ENCODE data around the gene PFDN1. TPM values are rescaled to one million over a fixed set of nuclear protein-coding genes. Genes with fewer than 3 reads are reported as not detected.

The PFDN1 gene
- total and polyA plus RNA-seq, 2 experiments from 2014 or later = 119 to 256 TPM

DNA sequence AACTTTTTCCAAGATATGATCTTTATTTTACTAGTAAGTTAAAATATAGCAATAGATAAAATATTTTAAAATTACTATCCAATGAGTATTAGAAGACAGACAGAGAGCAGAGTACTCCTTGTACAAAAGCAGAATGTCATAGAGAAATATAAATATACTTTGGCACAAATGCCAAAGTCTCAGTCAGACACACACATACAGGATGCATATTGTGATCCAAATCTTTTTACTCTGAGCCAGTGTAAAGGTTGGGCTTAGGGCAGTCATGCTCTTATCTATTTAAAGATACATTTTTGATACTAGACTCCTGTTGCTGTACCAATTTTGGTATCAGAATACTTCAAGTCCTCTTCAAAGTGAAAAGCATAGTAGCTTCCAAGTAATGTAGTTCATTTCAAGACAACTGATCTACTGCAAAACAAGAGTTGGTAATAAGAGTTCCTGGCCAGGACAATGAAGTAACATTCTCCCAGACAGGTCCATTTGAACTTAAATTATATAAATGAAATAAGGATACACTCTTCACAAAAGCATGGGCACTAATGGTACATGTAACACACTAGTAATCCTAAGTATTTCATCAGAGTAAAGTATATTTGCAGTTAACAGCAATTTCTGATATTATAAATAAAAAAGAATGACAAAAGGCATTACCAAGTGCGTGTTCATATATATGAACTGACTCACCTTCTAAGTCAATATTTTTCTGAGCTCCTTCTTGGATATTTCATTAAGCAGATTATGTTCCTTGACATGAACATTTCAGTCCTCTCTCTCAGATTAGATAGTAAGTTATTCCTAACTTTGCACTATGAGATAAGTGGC, 10.5 kb downstream of the PFDN1 start:
- Mint-ChIP-seq H3K27me3 (ENCODE audit: insufficient read depth, low read depth, poor library complexity) (peaks cover 2% of the 10 kb centered on the region), H3K4me1 (peaks cover 7% of the 10 kb centered on the region; the same call in 2 of the 3 replicates), H3K4me3 (no peak overlapping the region), H3K36me3 (ENCODE audit: low read depth) (no peaks in the 10 kb centered on the region), H3K27ac (no peak overlapping the region), H3K9me3 (no peaks in the 10 kb centered on the region)
- DNase-seq (ENCODE audit: low spot score) = no peak
- no peak for ATAC-seq
- no peak overlapping the region for H3K27ac ChIP-seq (ENCODE audit: low read depth)
- H3K4me1 ChIP-seq (ENCODE audit: insufficient read depth) = peaks cover 25% of the 10 kb centered on the region
- H3K79me2 ChIP-seq (replicated peaks; ENCODE audit: insufficient read depth) = peaks cover 100% of the 10 kb centered on the region
- H2AFZ ChIP-seq = no peak overlapping the region
- H3K4me2 ChIP-seq = no peak overlapping the region
- no peak for TF ChIP-seq EZH2 (IDR thresholded peaks at IDR 0.05; ENCODE audit: low read depth, unreplicated experiment)
- no peak for TF ChIP-seq NANOG (IDR thresholded peaks at IDR 0.05; ENCODE audit: borderline replicate concordance)
- no peak for TF ChIP-seq ZNF114 (CRISPR knock-in tag; IDR thresholded peaks at IDR 0.05)
- TF ChIP-seq, protein P1, sequence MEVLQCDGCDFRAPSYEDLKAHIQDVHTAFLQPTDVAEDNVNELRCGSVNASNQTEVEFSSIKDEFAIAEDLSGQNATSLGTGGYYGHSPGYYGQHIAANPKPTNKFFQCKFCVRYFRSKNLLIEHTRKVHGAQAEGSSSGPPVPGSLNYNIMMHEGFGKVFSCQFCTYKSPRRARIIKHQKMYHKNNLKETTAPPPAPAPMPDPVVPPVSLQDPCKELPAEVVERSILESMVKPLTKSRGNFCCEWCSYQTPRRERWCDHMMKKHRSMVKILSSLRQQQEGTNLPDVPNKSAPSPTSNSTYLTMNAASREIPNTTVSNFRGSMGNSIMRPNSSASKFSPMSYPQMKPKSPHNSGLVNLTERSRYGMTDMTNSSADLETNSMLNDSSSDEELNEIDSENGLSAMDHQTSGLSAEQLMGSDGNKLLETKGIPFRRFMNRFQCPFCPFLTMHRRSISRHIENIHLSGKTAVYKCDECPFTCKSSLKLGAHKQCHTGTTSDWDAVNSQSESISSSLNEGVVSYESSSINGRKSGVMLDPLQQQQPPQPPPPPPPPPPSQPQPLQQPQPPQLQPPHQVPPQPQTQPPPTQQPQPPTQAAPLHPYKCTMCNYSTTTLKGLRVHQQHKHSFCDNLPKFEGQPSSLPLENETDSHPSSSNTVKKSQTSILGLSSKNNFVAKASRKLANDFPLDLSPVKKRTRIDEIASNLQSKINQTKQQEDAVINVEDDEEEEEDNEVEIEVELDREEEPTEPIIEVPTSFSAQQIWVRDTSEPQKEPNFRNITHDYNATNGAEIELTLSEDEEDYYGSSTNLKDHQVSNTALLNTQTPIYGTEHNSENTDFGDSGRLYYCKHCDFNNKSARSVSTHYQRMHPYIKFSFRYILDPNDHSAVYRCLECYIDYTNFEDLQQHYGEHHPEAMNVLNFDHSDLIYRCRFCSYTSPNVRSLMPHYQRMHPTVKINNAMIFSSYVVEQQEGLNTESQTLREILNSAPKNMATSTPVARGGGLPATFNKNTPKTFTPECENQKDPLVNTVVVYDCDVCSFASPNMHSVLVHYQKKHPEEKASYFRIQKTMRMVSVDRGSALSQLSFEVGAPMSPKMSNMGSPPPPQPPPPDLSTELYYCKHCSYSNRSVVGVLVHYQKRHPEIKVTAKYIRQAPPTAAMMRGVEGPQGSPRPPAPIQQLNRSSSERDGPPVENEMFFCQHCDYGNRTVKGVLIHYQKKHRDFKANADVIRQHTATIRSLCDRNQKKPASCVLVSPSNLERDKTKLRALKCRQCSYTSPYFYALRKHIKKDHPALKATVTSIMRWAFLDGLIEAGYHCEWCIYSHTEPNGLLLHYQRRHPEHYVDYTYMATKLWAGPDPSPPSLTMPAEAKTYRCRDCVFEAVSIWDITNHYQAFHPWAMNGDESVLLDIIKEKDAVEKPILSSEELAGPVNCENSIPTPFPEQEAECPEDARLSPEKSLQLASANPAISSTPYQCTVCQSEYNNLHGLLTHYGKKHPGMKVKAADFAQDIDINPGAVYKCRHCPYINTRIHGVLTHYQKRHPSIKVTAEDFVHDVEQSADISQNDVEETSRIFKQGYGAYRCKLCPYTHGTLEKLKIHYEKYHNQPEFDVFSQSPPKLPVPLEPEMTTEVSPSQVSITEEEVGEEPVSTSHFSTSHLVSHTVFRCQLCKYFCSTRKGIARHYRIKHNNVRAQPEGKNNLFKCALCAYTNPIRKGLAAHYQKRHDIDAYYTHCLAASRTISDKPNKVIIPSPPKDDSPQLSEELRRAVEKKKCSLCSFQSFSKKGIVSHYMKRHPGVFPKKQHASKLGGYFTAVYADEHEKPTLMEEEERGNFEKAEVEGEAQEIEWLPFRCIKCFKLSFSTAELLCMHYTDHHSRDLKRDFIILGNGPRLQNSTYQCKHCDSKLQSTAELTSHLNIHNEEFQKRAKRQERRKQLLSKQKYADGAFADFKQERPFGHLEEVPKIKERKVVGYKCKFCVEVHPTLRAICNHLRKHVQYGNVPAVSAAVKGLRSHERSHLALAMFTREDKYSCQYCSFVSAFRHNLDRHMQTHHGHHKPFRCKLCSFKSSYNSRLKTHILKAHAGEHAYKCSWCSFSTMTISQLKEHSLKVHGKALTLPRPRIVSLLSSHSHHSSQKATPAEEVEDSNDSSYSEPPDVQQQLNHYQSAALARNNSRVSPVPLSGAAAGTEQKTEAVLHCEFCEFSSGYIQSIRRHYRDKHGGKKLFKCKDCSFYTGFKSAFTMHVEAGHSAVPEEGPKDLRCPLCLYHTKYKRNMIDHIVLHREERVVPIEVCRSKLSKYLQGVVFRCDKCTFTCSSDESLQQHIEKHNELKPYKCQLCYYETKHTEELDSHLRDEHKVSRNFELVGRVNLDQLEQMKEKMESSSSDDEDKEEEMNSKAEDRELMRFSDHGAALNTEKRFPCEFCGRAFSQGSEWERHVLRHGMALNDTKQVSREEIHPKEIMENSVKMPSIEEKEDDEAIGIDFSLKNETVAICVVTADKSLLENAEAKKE (CRISPR knock-in tag; IDR thresholded peaks at IDR 0.05) = no peak
- TF ChIP-seq, protein P2, sequence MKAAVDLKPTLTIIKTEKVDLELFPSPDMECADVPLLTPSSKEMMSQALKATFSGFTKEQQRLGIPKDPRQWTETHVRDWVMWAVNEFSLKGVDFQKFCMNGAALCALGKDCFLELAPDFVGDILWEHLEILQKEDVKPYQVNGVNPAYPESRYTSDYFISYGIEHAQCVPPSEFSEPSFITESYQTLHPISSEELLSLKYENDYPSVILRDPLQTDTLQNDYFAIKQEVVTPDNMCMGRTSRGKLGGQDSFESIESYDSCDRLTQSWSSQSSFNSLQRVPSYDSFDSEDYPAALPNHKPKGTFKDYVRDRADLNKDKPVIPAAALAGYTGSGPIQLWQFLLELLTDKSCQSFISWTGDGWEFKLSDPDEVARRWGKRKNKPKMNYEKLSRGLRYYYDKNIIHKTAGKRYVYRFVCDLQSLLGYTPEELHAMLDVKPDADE (IDR thresholded peaks at IDR 0.05) = no peak
- no peak for TF ChIP-seq EZH2phosphoT487 (IDR thresholded peaks at IDR 0.05; ENCODE audit: unreplicated experiment)
- TF ChIP-seq STAT1 (IDR thresholded peaks at IDR 0.05; ENCODE audit: unreplicated experiment) = no peak
- no peak for TF ChIP-seq CREB1 (CRISPR knock-in tag; IDR thresholded peaks at IDR 0.05; ENCODE audit: low read depth)
- TF ChIP-seq, protein P3, sequence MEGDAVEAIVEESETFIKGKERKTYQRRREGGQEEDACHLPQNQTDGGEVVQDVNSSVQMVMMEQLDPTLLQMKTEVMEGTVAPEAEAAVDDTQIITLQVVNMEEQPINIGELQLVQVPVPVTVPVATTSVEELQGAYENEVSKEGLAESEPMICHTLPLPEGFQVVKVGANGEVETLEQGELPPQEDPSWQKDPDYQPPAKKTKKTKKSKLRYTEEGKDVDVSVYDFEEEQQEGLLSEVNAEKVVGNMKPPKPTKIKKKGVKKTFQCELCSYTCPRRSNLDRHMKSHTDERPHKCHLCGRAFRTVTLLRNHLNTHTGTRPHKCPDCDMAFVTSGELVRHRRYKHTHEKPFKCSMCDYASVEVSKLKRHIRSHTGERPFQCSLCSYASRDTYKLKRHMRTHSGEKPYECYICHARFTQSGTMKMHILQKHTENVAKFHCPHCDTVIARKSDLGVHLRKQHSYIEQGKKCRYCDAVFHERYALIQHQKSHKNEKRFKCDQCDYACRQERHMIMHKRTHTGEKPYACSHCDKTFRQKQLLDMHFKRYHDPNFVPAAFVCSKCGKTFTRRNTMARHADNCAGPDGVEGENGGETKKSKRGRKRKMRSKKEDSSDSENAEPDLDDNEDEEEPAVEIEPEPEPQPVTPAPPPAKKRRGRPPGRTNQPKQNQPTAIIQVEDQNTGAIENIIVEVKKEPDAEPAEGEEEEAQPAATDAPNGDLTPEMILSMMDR (conservative IDR thresholded peaks at IDR 0.05; ENCODE audit: low read depth in 2 of 2) = no peak
- no peak for TF ChIP-seq JUNB (IDR thresholded peaks at IDR 0.05; ENCODE audit: unreplicated experiment)
- no peak for TF ChIP-seq ZNF331 (CRISPR knock-in tag; IDR thresholded peaks at IDR 0.05; ENCODE audit: low read depth)
- TF ChIP-seq POLR2AphosphoS5 (IDR thresholded peaks at IDR 0.05; ENCODE audit: low read depth) = no peak
- TF ChIP-seq, protein P4, sequence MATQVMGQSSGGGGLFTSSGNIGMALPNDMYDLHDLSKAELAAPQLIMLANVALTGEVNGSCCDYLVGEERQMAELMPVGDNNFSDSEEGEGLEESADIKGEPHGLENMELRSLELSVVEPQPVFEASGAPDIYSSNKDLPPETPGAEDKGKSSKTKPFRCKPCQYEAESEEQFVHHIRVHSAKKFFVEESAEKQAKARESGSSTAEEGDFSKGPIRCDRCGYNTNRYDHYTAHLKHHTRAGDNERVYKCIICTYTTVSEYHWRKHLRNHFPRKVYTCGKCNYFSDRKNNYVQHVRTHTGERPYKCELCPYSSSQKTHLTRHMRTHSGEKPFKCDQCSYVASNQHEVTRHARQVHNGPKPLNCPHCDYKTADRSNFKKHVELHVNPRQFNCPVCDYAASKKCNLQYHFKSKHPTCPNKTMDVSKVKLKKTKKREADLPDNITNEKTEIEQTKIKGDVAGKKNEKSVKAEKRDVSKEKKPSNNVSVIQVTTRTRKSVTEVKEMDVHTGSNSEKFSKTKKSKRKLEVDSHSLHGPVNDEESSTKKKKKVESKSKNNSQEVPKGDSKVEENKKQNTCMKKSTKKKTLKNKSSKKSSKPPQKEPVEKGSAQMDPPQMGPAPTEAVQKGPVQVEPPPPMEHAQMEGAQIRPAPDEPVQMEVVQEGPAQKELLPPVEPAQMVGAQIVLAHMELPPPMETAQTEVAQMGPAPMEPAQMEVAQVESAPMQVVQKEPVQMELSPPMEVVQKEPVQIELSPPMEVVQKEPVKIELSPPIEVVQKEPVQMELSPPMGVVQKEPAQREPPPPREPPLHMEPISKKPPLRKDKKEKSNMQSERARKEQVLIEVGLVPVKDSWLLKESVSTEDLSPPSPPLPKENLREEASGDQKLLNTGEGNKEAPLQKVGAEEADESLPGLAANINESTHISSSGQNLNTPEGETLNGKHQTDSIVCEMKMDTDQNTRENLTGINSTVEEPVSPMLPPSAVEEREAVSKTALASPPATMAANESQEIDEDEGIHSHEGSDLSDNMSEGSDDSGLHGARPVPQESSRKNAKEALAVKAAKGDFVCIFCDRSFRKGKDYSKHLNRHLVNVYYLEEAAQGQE (IDR thresholded peaks at IDR 0.05; ENCODE audit: unreplicated experiment) = no peak
- H3K27me3 ChIP-seq (ENCODE audit: insufficient read depth) = no peaks in the 10 kb centered on the region
- H3K4me3 ChIP-seq = no peak overlapping the region
- no peaks in the 10 kb centered on the region for H3K9me2 ChIP-seq (ENCODE audit: insufficient read depth)
- H3F3A ChIP-seq (replicated peaks; ENCODE audit: low read depth) = no peaks in the 10 kb centered on the region
- H4K20me1 ChIP-seq (replicated peaks; ENCODE audit: insufficient read depth) = peaks cover 27% of the 10 kb centered on the region
- no peaks in the 10 kb centered on the region for H3K36me3 ChIP-seq (ENCODE audit: insufficient read depth)

Measured in GM23338 (cell line).